Parathyroid adenoma (tissue), 2 donors: Measurements from ENCODE around the gene RUNX2.

Experiments used
- H2AFZ ChIP-seq: fragments of 300-600 bp; sonication (generic); one replicate; pipeline ENCODE4 v1.7.0; 2017; ENCODE audit warnings: antibody characterized with exemption, mild to moderate bottlenecking
- H3K27ac ChIP-seq: fragments of 300-600 bp; sonication (generic); one replicate; pipeline ENCODE4 v1.7.0; 2017
- H3K27me3 ChIP-seq: fragments of 300-600 bp; sonication (generic); one replicate; pipeline ENCODE4 v1.7.0; 2017; ENCODE audit warnings: low read length; ENCODE audit not compliant: control insufficient read depth, insufficient read depth
- H3K36me3 ChIP-seq: fragments of 300-600 bp; sonication (generic); one replicate; pipeline ENCODE4 v1.7.0; 2017; ENCODE audit warnings: low read length; ENCODE audit not compliant: control insufficient read depth, insufficient read depth
- H3K4me1 ChIP-seq: fragments of 300-600 bp; sonication (generic); one replicate; pipeline ENCODE4 v1.7.0; 2017; ENCODE audit warnings: control low read depth
- H3K4me2 ChIP-seq: fragments of 300-600 bp; sonication (generic); one replicate; pipeline ENCODE4 v1.7.0; 2017; ENCODE audit warnings: low read length
- H3K4me3 ChIP-seq: fragments of 300-600 bp; sonication (generic); one replicate; pipeline ENCODE4 v1.7.0; 2017; ENCODE audit warnings: low read depth, low read length
- H3K79me2 ChIP-seq: fragments of 300-600 bp; sonication (generic); one replicate; pipeline ENCODE4 v1.7.0; 2017; ENCODE audit warnings: control low read depth
- H3K9ac ChIP-seq: fragments of 300-600 bp; sonication (generic); one replicate; pipeline ENCODE4 v1.7.0; 2017; ENCODE audit warnings: mild to moderate bottlenecking
- H3K9me3 ChIP-seq: fragments of 300-600 bp; sonication (generic); one replicate; pipeline ENCODE4 v1.7.0; 2017; ENCODE audit warnings: low read length; ENCODE audit not compliant: control insufficient read depth
- CTCF ChIP-seq: fragments of 300-600 bp; sonication (generic); IDR thresholded peaks from one replicate; pipeline ENCODE4 v1.7.0; 2017; ENCODE audit warnings: antibody characterized with exemption, mild to moderate bottlenecking
- donor health status: primary hyperparathyroidism.

Gene RUNX2

GRCh38 chr6:45707176-45707575 is 379.0 kb downstream of the RUNX2 start:
- H3K27me3 ChIP-seq, result no peaks in the 10 kb centered on the region

GRCh38 chr6:45709781-45710220 is 381.7 kb downstream of the RUNX2 start:
- Histone ChIP-seq H3K27me3 (no peaks in the 10 kb centered on the region), H3K4me3 (no peak overlapping the region), H2AFZ (no peak overlapping the region), H3K4me2 (no peak overlapping the region), H3K9ac (no peak overlapping the region), H3K36me3 (no peaks in the 10 kb centered on the region), H3K79me2 (no peaks in the 10 kb centered on the region), H3K9me3 (no peaks in the 10 kb centered on the region), H3K4me1 (no peaks in the 10 kb centered on the region), H3K27ac (no peak overlapping the region)
- TF ChIP-seq CTCF, result no peak

More at GRCh38 chr6:45707176-45707575, 379.0 kb downstream of the RUNX2 start:
- Histone ChIP-seq H3K4me2 (no peak overlapping the region), H3K4me1 (no peaks in the 10 kb centered on the region), H3K9ac (no peak overlapping the region), H3K27ac (no peak overlapping the region), H3K4me3 (no peak overlapping the region), H3K36me3 (no peaks in the 10 kb centered on the region), H3K79me2 (no peaks in the 10 kb centered on the region), H3K9me3 (no peaks in the 10 kb centered on the region), H2AFZ (no peak overlapping the region)
- no peak for TF ChIP-seq CTCF

- no peak overlapping the region for H3K4me2 ChIP-seq
- H3K27me3 ChIP-seq, result no peaks in the 10 kb centered on the region
- H2AFZ ChIP-seq, result no peak overlapping the region
- no peaks in the 10 kb centered on the region for H3K4me1 ChIP-seq
- no peaks in the 10 kb centered on the region for H3K79me2 ChIP-seq
- no peaks in the 10 kb centered on the region for H3K36me3 ChIP-seq
- no peak overlapping the region for H3K4me3 ChIP-seq
- H3K27ac ChIP-seq, result no peak overlapping the region
- TF ChIP-seq CTCF, result no peak
- no peak overlapping the region for H3K9ac ChIP-seq
- no peaks in the 10 kb centered on the region for H3K9me3 ChIP-seq
Measured at GRCh38 chr6:45710304-45710821, 382.2 kb downstream of the RUNX2 start.

GRCh38 chr6:45712076-45712475 is 383.9 kb downstream of the RUNX2 start:
- Histone ChIP-seq H3K9ac (no peak overlapping the region), H3K4me1 (no peaks in the 10 kb centered on the region), H3K9me3 (no peaks in the 10 kb centered on the region), H3K36me3 (no peaks in the 10 kb centered on the region), H3K79me2 (no peaks in the 10 kb centered on the region), H3K4me2 (no peak overlapping the region), H3K27me3 (no peaks in the 10 kb centered on the region), H3K27ac (no peak overlapping the region), H3K4me3 (no peak overlapping the region), H2AFZ (no peak overlapping the region)
- no peak for TF ChIP-seq CTCF

- no peak overlapping the region for H2AFZ ChIP-seq
Measured at GRCh38 chr6:45712786-45713185, 384.7 kb downstream of the RUNX2 start.

More at GRCh38 chr6:45712786-45713185, 384.7 kb downstream of the RUNX2 start:
- no peak overlapping the region for H3K27ac ChIP-seq
- no peaks in the 10 kb centered on the region for H3K36me3 ChIP-seq
- no peak overlapping the region for H3K4me2 ChIP-seq
- no peak for TF ChIP-seq CTCF
- no peaks in the 10 kb centered on the region for H3K9me3 ChIP-seq
- H3K4me1 ChIP-seq, result no peaks in the 10 kb centered on the region
- H3K27me3 ChIP-seq, result no peaks in the 10 kb centered on the region
- no peaks in the 10 kb centered on the region for H3K79me2 ChIP-seq
- H3K9ac ChIP-seq, result no peak overlapping the region
- H3K4me3 ChIP-seq, result no peak overlapping the region
